ENCODE results near the gene CNTROB. TPM values are rescaled to one million over a fixed set of nuclear protein-coding genes. Genes with fewer than 3 reads are reported as not detected.
A peak's percentile ranks its signal among the peaks of the same experiment; 100 is the strongest.

The CNTROB gene
- 10 to 100 TPM; 25.2 to 42.0 TPM for total RNA-seq

- intact Hi-C loops (cut with DNase I), result no loop called here
- under 1% methylated on average over 37 of the region's 55 CpGs for WGBS
Observed at GRCh38 chr17:7931709-7932482, at the start of gene CNTROB, which contains the start of gene TRAPPC1. TSS of gene CNTROB (plus strand) at chr17:7932206. CDS start at chr17:7933080, 874 bp downstream. TSS of gene TRAPPC1 (minus strand) at chr17:7931946. CDS start at chr17:7931829, 117 bp downstream.

GRCh38 chr17:7882629-7883028, 49.4 kb upstream of the CNTROB start:
- WGBS, result 39% methylated on average over 3 of the region's 3 CpGs
- intact Hi-C loops (cut with DNase I), result no loop called here

More at GRCh38 chr17:7931709-7932482, at the start of gene CNTROB, which contains the start of gene TRAPPC1:
- DNase-seq (ENCODE audit: low spot score), result peak; percentile 99
- peak within 1 kb of the TSS; percentile 64 to 72 for H3K4me3 ChIP-seq
- H3K4me1 ChIP-seq (replicated peaks), result no peaks in the 10 kb centered on the region
- peak; percentile 99 for TF ChIP-seq POLR2AphosphoS5 (IDR thresholded peaks at IDR 0.05)
- TF ChIP-seq CTCF (IDR thresholded peaks at IDR 0.05), result peak in 1 of 4 experiments; percentile 17
- peak; percentile 79 for TF ChIP-seq POLR2A (IDR thresholded peaks at IDR 0.05)
- H3K9me3 ChIP-seq, result no peaks in the 10 kb centered on the region
- peak within 1 kb of the TSS; percentile 71 to 81 for H3K27ac ChIP-seq
- no peaks in the 10 kb centered on the region for H3K36me3 ChIP-seq
- H3K27me3 ChIP-seq (replicated peaks; ENCODE audit: insufficient read depth), result no peaks in the 10 kb centered on the region

GRCh38 chr17:7883781-7884386, 48.1 kb upstream of the CNTROB start:
- Histone ChIP-seq H3K36me3 (no peaks in the 10 kb centered on the region), H3K9me3 (no peaks in the 10 kb centered on the region), H3K27ac (peak overlapping the region; percentile 97 to 99), H3K4me3 (peak overlapping the region; percentile 77 to 90), H3K4me1 (replicated peaks) (peaks cover 15% of the 10 kb centered on the region), H3K27me3 (replicated peaks; ENCODE audit: insufficient read depth) (no peaks in the 10 kb centered on the region)
- WGBS, result 0% methylated on average over 3 of the region's 3 CpGs
- no peak for DNase-seq (ENCODE audit: low spot score)
- intact Hi-C loops (cut with DNase I), result no loop called here
- TF ChIP-seq POLR2A (IDR thresholded peaks at IDR 0.05) (no peak), POLR2AphosphoS5 (IDR thresholded peaks at IDR 0.05) (no peak), CTCF (IDR thresholded peaks at IDR 0.05) (no peak)

More at GRCh38 chr17:7882629-7883028, 49.4 kb upstream of the CNTROB start:
- no peaks in the 10 kb centered on the region for H3K27me3 ChIP-seq (replicated peaks; ENCODE audit: insufficient read depth)
- H3K9me3 ChIP-seq, result no peaks in the 10 kb centered on the region
- peaks cover 10% of the 10 kb centered on the region for H3K4me1 ChIP-seq (replicated peaks)
- no peaks in the 10 kb centered on the region for H3K36me3 ChIP-seq
- TF ChIP-seq CTCF (IDR thresholded peaks at IDR 0.05) (no peak), POLR2A (IDR thresholded peaks at IDR 0.05) (no peak), POLR2AphosphoS5 (IDR thresholded peaks at IDR 0.05) (no peak)
- no peak for DNase-seq (ENCODE audit: low spot score)
- H3K27ac ChIP-seq, result peak overlapping the region; percentile 97 to 99
- peak overlapping the region in 1 of 2 donors; percentile 77 for H3K4me3 ChIP-seq

- Histone ChIP-seq H3K4me3 (peak overlapping the region; percentile 77 to 90), H3K4me1 (replicated peaks) (peaks cover 24% of the 10 kb centered on the region), H3K27me3 (replicated peaks; ENCODE audit: insufficient read depth) (no peaks in the 10 kb centered on the region), H3K27ac (peak overlapping the region; percentile 97 to 99), H3K36me3 (no peaks in the 10 kb centered on the region), H3K9me3 (no peaks in the 10 kb centered on the region)
- TF ChIP-seq POLR2AphosphoS5 (IDR thresholded peaks at IDR 0.05), result no peak
- DNase-seq (ENCODE audit: low spot score), result no peak
- under 1% methylated on average over 66 of the region's 100 CpGs for WGBS
- intact Hi-C loops (cut with DNase I), result no loop called here
Observed at GRCh38 chr17:7884581-7885366, 47.2 kb upstream of the CNTROB start.
